Loucy (cell line): ENCODE data around the gene ACTC1.

Experiments used
- H2AFZ ChIP-seq: fragments of 200-600 bp; sonication (generic); 2 replicates; pipeline ENCODE4 v1.6.0; 2016; ENCODE audit warnings: antibody characterized with exemption, mild to moderate bottlenecking, low read length, moderate library complexity
- H3F3A ChIP-seq: fragments of 200-600 bp; 2 replicates; pipeline ENCODE4 v1.6.0; 2016; ENCODE audit warnings: antibody characterized with exemption, low read depth, mild to moderate bottlenecking
- H3K27me3 ChIP-seq: fragments of 200-600 bp; sonication (generic); 2 replicates; pipeline ENCODE4 v1.6.1; 2014; ENCODE audit warnings: low read length, mild to moderate bottlenecking; ENCODE audit not compliant: insufficient read depth, poor library complexity, severe bottlenecking
- H3K36me3 ChIP-seq: fragments of 200-600 bp; sonication (generic); 2 replicates; pipeline ENCODE4 v1.6.1; 2016; ENCODE audit warnings: low read length; ENCODE audit not compliant: insufficient read depth
- H3K4me1 ChIP-seq: fragments of 200-600 bp; sonication (generic); 2 replicates; pipeline ENCODE4 v1.5.1; 2014; ENCODE audit warnings: low read length, mild to moderate bottlenecking; ENCODE audit not compliant: insufficient read depth, poor library complexity, severe bottlenecking
- H3K4me2 ChIP-seq: fragments of 200-600 bp; sonication (generic); 2 replicates; pipeline ENCODE4 v1.6.0; 2014; ENCODE audit warnings: antibody characterized with exemption, low read length, low read depth, mild to moderate bottlenecking; ENCODE audit not compliant: poor library complexity, severe bottlenecking
- H3K4me3 ChIP-seq: fragments of 200-600 bp; sonication (generic); 2 replicates; pipeline ENCODE4 v1.5.1; 2014; ENCODE audit warnings: low read length, mild to moderate bottlenecking, mixed read lengths; ENCODE audit not compliant: poor library complexity, severe bottlenecking
- H3K79me2 ChIP-seq: fragments of 200-600 bp; sonication (generic); 2 replicates; pipeline ENCODE4 v1.6.1; 2014; ENCODE audit warnings: low read length; ENCODE audit not compliant: insufficient read depth
- H3K9ac ChIP-seq: fragments of 200-600 bp; sonication (generic); 2 replicates; pipeline ENCODE4 v1.6.0; 2014; ENCODE audit warnings: mild to moderate bottlenecking, low read depth, low read length, moderate library complexity; ENCODE audit not compliant: poor library complexity, severe bottlenecking
- H3K9me2 ChIP-seq: fragments of 200-600 bp; sonication (generic); replicated peaks from 2 replicates; pipeline ENCODE4 v1.6.1; 2016; ENCODE audit warnings: low read depth, low read length, mixed read lengths
- H3K9me3 ChIP-seq: fragments of 200-600 bp; sonication (generic); 2 replicates; pipeline ENCODE4 v1.6.1; 2014; ENCODE audit warnings: mild to moderate bottlenecking, antibody characterized with exemption, low read length, low read depth; ENCODE audit not compliant: insufficient read depth
- H4K20me1 ChIP-seq: fragments of 200-600 bp; sonication (generic); 2 replicates; pipeline ENCODE4 v1.6.0; 2014; ENCODE audit warnings: antibody characterized with exemption, low read length, mild to moderate bottlenecking; ENCODE audit not compliant: insufficient read depth, poor library complexity, severe bottlenecking
- EZH2phosphoT487 ChIP-seq: fragments of 200-600 bp; IDR thresholded peaks from 2 replicates; pipeline ENCODE4 v1.6.1; 2018; ENCODE audit warnings: antibody characterized with exemption, mild to moderate bottlenecking, moderate library complexity, borderline replicate concordance
- TF ChIP-seq, protein P1 (sequence below): fragments of 200-600 bp; sonication (generic); conservative IDR thresholded peaks from 2 replicates; pipeline ENCODE4 v1.5.1; 2014; ENCODE audit warnings: mild to moderate bottlenecking, antibody characterized with exemption, low read length

Gene ACTC1

DNA sequence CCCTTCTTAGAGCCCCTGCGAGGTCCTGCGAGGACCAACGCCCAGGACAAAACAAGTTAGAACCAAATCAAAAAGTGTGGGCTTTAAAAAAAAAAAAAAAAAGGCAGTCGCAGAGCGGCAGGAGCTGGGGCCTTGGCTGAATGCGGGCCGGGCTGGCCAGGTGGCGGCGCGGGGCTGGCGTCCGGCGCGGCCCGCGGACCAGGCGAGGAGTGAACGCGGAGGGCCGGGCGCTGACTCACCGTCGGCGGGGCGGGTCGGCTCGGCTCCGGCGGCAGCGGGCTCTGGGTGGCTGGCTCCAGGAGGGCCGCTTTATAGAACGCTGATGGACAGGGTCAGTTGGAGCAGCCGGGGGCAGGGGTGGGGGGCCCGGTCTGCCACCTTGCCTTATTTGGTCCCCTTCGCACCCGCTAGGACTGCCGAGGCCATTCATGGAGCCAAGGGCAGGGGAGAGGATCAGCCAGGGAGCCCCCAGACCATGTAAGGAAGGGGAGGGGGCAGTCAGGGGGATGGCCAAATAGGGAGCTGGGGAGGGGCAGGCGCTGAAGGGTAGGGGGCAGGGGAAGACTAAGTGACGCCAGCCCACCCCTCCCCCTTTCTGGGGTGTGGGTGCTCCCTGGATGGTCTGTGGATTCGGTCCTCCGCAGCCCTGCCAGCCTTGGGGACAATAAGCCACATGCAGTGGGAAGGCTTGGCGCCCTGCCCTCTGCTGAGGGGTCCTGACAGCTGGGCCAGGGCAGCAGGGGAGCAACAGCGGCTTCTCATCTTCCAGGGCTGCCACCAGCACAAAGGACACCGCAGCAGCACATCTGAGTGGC, at the start of gene ACTC1:
ACTC1 (minus strand) TSS at position 283 of the 815 bp plus-strand sequence. CDS start 741 bp downstream, outside the sequence.
- no peaks in the 10 kb centered on the region for H3K9me2 ChIP-seq
- no peaks in the 10 kb centered on the region for H3K27me3 ChIP-seq

DNA sequence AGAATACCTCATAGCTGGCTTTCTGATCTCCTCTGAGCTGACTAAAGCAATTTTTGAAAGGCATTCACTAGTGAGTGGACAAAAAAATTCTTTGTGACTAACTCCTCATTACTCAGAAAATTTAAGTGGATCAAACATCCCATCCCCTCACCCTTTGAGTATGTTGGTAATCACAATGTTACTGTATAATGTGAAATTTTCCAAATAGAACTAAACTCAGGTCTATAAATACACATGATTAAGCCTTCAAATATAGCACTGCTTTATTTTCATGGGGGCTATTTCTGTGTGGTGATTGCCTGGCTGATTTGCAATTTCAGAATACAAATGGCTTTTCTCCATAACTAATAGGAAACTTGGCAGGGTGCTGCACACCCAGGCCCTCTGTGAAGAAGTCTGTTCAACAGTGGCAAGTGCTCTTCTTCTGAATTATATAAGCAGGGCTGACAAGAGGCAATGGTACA, 45.9 kb upstream of the ACTC1 start:
- Histone ChIP-seq H3K9me2 (no peaks in the 10 kb centered on the region), H2AFZ (no peak overlapping the region), H3K36me3 (no peaks in the 10 kb centered on the region), H4K20me1 (no peaks in the 10 kb centered on the region), H3K4me3 (no peak overlapping the region), H3K4me2 (no peak overlapping the region), H3K9ac (no peak overlapping the region), H3K9me3 (no peaks in the 10 kb centered on the region), H3K4me1 (no peaks in the 10 kb centered on the region), H3K27me3 (no peaks in the 10 kb centered on the region), H3F3A (no peaks in the 10 kb centered on the region), H3K79me2 (no peaks in the 10 kb centered on the region)
- TF ChIP-seq, protein P1, sequence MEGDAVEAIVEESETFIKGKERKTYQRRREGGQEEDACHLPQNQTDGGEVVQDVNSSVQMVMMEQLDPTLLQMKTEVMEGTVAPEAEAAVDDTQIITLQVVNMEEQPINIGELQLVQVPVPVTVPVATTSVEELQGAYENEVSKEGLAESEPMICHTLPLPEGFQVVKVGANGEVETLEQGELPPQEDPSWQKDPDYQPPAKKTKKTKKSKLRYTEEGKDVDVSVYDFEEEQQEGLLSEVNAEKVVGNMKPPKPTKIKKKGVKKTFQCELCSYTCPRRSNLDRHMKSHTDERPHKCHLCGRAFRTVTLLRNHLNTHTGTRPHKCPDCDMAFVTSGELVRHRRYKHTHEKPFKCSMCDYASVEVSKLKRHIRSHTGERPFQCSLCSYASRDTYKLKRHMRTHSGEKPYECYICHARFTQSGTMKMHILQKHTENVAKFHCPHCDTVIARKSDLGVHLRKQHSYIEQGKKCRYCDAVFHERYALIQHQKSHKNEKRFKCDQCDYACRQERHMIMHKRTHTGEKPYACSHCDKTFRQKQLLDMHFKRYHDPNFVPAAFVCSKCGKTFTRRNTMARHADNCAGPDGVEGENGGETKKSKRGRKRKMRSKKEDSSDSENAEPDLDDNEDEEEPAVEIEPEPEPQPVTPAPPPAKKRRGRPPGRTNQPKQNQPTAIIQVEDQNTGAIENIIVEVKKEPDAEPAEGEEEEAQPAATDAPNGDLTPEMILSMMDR = no peak
- TF ChIP-seq EZH2phosphoT487 = no peak

More for the DNA sequence above, at the start of gene ACTC1:
- Histone ChIP-seq H4K20me1 (no peaks in the 10 kb centered on the region), H3K4me3 (no peak within 1 kb of the TSS), H3F3A (no peaks in the 10 kb centered on the region), H2AFZ (no peak within 1 kb of the TSS), H3K36me3 (no peaks in the 10 kb centered on the region), H3K4me2 (no peak within 1 kb of the TSS), H3K9me3 (no peaks in the 10 kb centered on the region), H3K79me2 (no peaks in the 10 kb centered on the region), H3K4me1 (no peaks in the 10 kb centered on the region), H3K9ac (no peak within 1 kb of the TSS)
- no peak for TF ChIP-seq EZH2phosphoT487
- TF ChIP-seq, protein P1 = no peak

DNA sequence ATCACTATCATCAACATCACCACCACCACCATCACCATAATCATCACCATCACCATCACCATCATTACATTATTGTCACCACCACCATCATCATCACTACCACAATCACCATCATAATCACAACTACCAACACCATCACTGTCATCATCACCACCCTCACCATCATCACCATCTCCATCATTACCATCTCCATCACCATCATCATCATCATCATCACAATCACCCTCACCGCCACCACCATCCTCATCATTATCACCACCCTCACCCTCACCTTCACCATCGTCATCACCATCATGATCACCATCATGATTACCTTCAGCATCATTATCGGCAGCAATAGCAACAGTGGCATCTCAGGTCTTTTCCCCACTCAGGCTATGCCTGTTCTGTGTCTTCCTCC, 42.9 kb upstream of the ACTC1 start:
- Histone ChIP-seq H3K9me3 (no peaks in the 10 kb centered on the region), H3K9ac (no peak overlapping the region), H3K4me3 (no peak overlapping the region), H3K4me1 (no peaks in the 10 kb centered on the region), H2AFZ (no peak overlapping the region), H3K4me2 (no peak overlapping the region), H3F3A (no peaks in the 10 kb centered on the region), H3K27me3 (no peaks in the 10 kb centered on the region), H3K9me2 (no peaks in the 10 kb centered on the region), H4K20me1 (no peaks in the 10 kb centered on the region), H3K79me2 (no peaks in the 10 kb centered on the region), H3K36me3 (no peaks in the 10 kb centered on the region)
- TF ChIP-seq, protein P1 = no peak
- TF ChIP-seq EZH2phosphoT487 = no peak
